ENCODE results near the gene GABARAP.

DNA sequence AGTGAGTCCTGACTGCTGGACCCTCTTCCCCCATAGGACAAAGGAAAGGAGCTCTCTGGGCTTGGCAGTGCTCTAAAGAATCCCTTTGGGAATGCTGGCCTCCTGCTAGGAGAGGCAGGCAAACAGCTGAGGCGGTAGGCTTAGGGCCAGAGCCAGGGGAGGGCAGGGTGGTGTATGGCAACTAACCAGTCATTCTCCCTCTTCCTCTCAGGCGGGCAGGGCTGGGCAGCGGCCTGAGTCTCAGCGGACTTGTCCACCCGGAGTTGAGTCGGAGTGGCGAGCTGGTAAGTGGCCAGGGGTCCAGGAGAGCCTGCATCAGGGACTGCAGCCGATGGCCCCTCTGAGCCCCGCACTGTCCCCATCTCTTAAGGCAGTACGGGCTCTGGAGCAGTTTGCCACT is 18.1 kb downstream of the GABARAP start:
- no peak for TF ChIP-seq POLR2A (IDR thresholded peaks at IDR 0.05)
- TF ChIP-seq, protein P1, sequence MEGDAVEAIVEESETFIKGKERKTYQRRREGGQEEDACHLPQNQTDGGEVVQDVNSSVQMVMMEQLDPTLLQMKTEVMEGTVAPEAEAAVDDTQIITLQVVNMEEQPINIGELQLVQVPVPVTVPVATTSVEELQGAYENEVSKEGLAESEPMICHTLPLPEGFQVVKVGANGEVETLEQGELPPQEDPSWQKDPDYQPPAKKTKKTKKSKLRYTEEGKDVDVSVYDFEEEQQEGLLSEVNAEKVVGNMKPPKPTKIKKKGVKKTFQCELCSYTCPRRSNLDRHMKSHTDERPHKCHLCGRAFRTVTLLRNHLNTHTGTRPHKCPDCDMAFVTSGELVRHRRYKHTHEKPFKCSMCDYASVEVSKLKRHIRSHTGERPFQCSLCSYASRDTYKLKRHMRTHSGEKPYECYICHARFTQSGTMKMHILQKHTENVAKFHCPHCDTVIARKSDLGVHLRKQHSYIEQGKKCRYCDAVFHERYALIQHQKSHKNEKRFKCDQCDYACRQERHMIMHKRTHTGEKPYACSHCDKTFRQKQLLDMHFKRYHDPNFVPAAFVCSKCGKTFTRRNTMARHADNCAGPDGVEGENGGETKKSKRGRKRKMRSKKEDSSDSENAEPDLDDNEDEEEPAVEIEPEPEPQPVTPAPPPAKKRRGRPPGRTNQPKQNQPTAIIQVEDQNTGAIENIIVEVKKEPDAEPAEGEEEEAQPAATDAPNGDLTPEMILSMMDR (IDR thresholded peaks at IDR 0.05): no peak
